SH-SY5Y (cell line): ENCODE measurements around the gene ARHGAP21.

Experiments used
- GATA2 ChIP-seq: IDR thresholded peaks from 2 replicates; pipeline ENCODE4 v1.6.1; 2011; ENCODE audit warnings: mild to moderate bottlenecking, low read depth, low read length
- GATA3 ChIP-seq: IDR thresholded peaks from 2 replicates; pipeline ENCODE4 v1.6.1; 2011; ENCODE audit warnings: low read depth, mild to moderate bottlenecking, low read length, moderate library complexity

DNA sequence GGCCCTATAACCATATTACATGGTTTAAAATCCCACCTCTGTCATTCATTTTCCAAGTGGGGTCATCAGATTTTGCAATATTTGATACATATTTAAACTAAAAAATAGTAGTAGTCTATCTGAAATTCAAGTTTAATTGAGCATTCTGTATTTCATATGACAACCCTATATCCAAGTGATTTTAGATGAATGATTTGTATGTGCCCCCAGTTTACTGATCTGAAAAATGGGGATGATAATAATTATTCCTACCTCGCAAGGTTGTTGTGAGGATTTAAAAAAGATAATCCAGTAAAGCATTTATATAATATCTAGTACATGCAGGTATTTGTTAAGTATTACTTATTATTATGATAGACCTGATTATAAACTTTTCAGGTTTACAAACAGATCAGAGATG, 84.6 kb downstream of the ARHGAP21 start:
- TF ChIP-seq GATA2 (no peak), GATA3 (no peak)
